ENCODE measurements around the gene AGAP1. TPM values are rescaled to one million over a fixed set of nuclear protein-coding genes. Genes with fewer than 3 reads are reported as not detected.

The AGAP1 gene
- total RNA-seq, 1 experiment from 2014 or later: 23.4 TPM

DNA sequence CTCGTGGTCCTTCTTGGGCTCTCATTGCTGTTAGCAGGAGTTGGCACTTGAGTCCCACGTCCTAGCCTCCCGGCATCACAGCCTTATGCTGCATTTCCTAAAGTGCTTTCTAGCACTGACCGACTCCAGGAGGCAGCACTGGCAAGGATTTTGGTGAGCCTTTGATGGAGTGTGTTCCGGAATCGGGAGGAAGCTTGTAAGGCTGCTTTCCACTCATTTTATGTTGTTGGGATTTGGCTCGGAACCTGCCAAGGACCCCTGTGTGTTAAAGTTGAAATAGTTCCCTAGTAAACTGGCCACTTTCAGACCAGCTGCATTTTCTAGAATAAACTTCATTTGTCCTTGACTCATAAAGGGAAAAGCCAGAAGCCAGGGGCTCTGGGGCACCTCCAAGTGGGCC, 88.9 kb downstream of the AGAP1 start:
- no peaks in the 10 kb centered on the region for H3K36me3 ChIP-seq
- H3K27ac ChIP-seq: no peak overlapping the region
- no peaks in the 10 kb centered on the region for H3K27me3 ChIP-seq (replicated peaks)
- H3K4me1 ChIP-seq (replicated peaks): peaks cover 10% of the 10 kb centered on the region
- H3K9me3 ChIP-seq (replicated peaks): no peaks in the 10 kb centered on the region
- H3K4me3 ChIP-seq: no peak overlapping the region
- no peak for DNase-seq (ENCODE audit: low read depth in 1 of 2, low spot score in 2 of 2)

GRCh38 chr2:235583144-235583543, 89.3 kb downstream of the AGAP1 start:
- no peak overlapping the region for H3K27ac ChIP-seq
- DNase-seq (ENCODE audit: low read depth in 1 of 2, low spot score in 2 of 2): no peak
- no peak overlapping the region for H3K4me3 ChIP-seq
- H3K9me3 ChIP-seq (replicated peaks): no peaks in the 10 kb centered on the region
- peaks cover 10% of the 10 kb centered on the region for H3K4me1 ChIP-seq (replicated peaks)
- no peaks in the 10 kb centered on the region for H3K36me3 ChIP-seq
- no peaks in the 10 kb centered on the region for H3K27me3 ChIP-seq (replicated peaks)

DNA sequence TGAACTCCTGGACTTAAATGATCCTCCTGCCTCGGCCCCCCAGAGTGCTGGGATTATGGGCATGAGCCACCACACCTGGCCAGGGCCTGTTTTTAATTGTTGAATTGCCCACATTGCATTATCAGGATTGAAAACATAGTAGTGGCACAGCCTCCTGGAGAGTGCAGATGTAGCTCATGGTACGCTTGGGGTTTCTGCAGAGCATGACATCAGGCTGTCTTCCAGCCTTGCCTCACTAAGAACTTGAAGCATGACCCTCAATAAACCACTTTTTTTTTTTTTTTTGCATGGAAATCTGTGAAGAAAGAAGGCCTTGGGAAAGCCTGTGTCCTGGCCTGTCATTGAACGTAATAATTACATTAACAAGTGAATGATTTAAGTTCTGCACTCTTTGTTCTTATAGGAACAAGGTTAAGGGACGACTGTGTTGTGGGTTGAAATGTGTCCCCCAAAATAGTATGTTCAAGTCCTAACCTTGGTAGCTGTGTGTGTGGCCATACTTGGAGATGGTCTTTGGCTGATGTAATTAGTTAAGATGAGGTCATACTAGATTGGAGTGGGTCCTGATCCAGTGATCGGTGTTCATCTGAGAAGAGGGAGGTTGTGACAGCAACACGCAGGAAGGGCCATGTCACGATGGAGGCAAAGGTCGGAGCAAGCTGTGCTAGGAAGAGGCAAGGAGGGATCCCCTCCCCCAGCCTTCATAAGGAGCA, 90.2 kb downstream of the AGAP1 start:
- H3K36me3 ChIP-seq: no peaks in the 10 kb centered on the region
- no peak overlapping the region for H3K4me3 ChIP-seq
- no peaks in the 10 kb centered on the region for H3K9me3 ChIP-seq (replicated peaks)
- no peak overlapping the region for H3K27ac ChIP-seq
- no peaks in the 10 kb centered on the region for H3K27me3 ChIP-seq (replicated peaks)
- H3K4me1 ChIP-seq (replicated peaks): peaks cover 10% of the 10 kb centered on the region
- no peak for DNase-seq (ENCODE audit: low read depth in 1 of 2, low spot score in 2 of 2)

DNA sequence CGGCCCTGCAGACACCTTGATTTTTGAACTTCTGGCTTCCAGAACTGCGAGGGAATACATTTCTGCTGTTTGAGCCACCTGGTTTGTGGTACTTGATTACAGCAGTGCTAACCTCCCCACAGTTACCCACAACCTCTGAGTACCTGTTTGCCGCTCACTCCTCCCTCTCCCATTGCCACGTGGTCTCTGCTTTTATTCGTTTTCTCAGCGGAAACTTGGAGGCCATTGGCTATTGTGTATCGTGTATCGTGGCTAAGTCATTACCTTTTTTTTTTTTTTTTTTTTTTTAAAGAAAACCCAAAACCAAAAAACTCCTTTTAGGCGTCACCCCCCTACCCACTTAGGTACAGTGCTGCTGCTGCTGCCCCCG, 90.8 kb downstream of the AGAP1 start:
- Histone ChIP-seq H3K4me1 (replicated peaks) (peaks cover 10% of the 10 kb centered on the region), H3K27ac (no peak overlapping the region), H3K9me3 (replicated peaks) (no peaks in the 10 kb centered on the region), H3K4me3 (no peak overlapping the region), H3K36me3 (no peaks in the 10 kb centered on the region), H3K27me3 (replicated peaks) (no peaks in the 10 kb centered on the region)
- DNase-seq (ENCODE audit: low read depth in 1 of 2, low spot score in 2 of 2): no peak

DNA sequence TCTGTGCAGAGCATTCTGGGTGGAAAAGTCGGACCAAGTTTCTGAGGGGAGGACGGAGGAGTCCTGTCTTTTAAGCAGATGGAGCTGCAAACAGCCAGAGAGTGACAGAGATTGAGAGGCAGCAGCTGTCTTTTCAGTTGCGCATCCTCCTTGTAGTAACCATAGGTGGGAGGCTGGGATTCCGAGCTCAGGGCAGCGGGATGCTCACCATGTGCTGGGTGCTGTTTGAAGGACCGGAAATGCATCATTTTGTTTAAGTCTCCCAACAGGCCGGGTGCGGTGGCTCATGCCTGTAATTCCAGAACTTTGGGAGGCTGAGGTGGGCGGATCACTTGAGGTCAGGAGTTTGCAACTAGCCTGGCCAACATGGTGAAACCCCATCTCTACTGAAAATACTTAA, 93.4 kb downstream of the AGAP1 start:
- Histone ChIP-seq H3K9me3 (replicated peaks) (no peaks in the 10 kb centered on the region; the same call in 1 of the 2 replicates), H3K27ac (no peak overlapping the region), H3K4me3 (no peak overlapping the region), H3K4me1 (replicated peaks) (peaks cover 13% of the 10 kb centered on the region), H3K27me3 (replicated peaks) (no peaks in the 10 kb centered on the region), H3K36me3 (no peaks in the 10 kb centered on the region)
- no peak for DNase-seq (ENCODE audit: low read depth in 1 of 2, low spot score in 2 of 2)

DNA sequence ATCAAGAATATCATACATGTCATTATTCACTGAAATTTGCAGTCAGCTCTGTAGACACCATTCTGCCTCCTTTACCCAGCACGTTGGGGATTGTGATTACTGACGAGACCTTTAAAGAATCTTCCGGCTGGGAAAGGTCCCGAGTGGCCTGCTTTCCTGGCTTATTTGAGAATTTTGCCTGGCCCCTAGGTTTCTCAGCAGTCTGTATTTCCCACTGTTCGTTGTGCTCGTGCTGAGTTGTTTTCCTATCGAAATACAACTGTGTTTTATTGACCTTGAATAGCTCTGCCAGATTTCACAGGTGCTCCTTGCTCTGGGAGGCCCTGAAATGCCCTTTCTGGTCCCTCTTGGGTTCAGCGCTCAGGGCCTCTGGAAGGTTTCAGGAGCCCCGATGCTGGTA, 94.9 kb downstream of the AGAP1 start:
- H3K4me1 ChIP-seq (replicated peaks): peaks cover 13% of the 10 kb centered on the region
- no peaks in the 10 kb centered on the region for H3K27me3 ChIP-seq (replicated peaks)
- no peaks in the 10 kb centered on the region; the same call in 1 of the 2 replicates for H3K9me3 ChIP-seq (replicated peaks)

GRCh38 chr2:235591231-235591730, 97.4 kb downstream of the AGAP1 start:
- no peaks in the 10 kb centered on the region; the same call in 1 of the 2 replicates for H3K9me3 ChIP-seq (replicated peaks)
- no peaks in the 10 kb centered on the region for H3K36me3 ChIP-seq
- DNase-seq (ENCODE audit: low read depth in 1 of 2, low spot score in 2 of 2): no peak
- no peaks in the 10 kb centered on the region for H3K27me3 ChIP-seq (replicated peaks)
- no peak overlapping the region for H3K4me3 ChIP-seq
- H3K27ac ChIP-seq: no peak overlapping the region
- H3K4me1 ChIP-seq (replicated peaks): peaks cover 26% of the 10 kb centered on the region

More for the DNA sequence above, 94.9 kb downstream of the AGAP1 start:
- Histone ChIP-seq H3K27ac (no peak overlapping the region), H3K36me3 (no peaks in the 10 kb centered on the region), H3K4me3 (no peak overlapping the region)
- DNase-seq (ENCODE audit: low read depth in 1 of 2, low spot score in 2 of 2): no peak

- DNase-seq (ENCODE audit: low read depth in 1 of 2, low spot score in 2 of 2): no peak
- no peaks in the 10 kb centered on the region for H3K36me3 ChIP-seq
- no peak overlapping the region for H3K4me3 ChIP-seq
- H3K4me1 ChIP-seq (replicated peaks): peaks cover 27% of the 10 kb centered on the region
- no peak overlapping the region for H3K27ac ChIP-seq
- no peaks in the 10 kb centered on the region for H3K27me3 ChIP-seq (replicated peaks)
- no peaks in the 10 kb centered on the region; the same call in 1 of the 2 replicates for H3K9me3 ChIP-seq (replicated peaks)
Measured at GRCh38 chr2:235591921-235592320, 98.1 kb downstream of the AGAP1 start.

GRCh38 chr2:235592430-235592829, 98.6 kb downstream of the AGAP1 start:
- H3K27me3 ChIP-seq (replicated peaks): no peaks in the 10 kb centered on the region
- no peak for DNase-seq (ENCODE audit: low read depth in 1 of 2, low spot score in 2 of 2)

DNA sequence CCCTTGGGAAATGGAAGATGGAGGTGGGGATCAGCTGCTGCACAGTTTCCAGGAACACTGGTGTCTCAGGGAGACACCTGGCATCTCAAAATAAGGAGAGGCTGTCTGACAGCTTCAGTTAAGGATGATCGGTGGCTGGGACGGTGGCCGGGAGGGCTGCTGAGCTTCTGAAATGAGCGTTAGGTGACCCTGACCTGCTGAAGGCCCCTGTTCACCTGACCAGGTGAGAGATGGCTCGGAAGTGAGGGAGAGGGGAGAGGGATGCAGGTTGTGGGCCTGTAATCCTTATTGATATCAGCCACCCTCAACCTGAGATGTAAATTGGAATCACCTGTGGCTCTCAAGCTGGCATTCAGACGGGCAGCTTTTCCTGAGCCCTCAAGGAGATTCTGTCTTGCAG, 99.0 kb downstream of the AGAP1 start:
- Histone ChIP-seq H3K27me3 (replicated peaks) (no peaks in the 10 kb centered on the region), H3K27ac (no peak overlapping the region), H3K9me3 (replicated peaks) (no peaks in the 10 kb centered on the region; the same call in 1 of the 2 replicates), H3K4me1 (replicated peaks) (peaks cover 29% of the 10 kb centered on the region), H3K4me3 (no peak overlapping the region), H3K36me3 (no peaks in the 10 kb centered on the region)
- DNase-seq (ENCODE audit: low read depth in 1 of 2, low spot score in 2 of 2): no peak

More at GRCh38 chr2:235592430-235592829, 98.6 kb downstream of the AGAP1 start:
- peaks cover 28% of the 10 kb centered on the region for H3K4me1 ChIP-seq (replicated peaks)
- H3K4me3 ChIP-seq: no peak overlapping the region
- no peak overlapping the region for H3K27ac ChIP-seq
- H3K9me3 ChIP-seq (replicated peaks): no peaks in the 10 kb centered on the region; the same call in 1 of the 2 replicates
- H3K36me3 ChIP-seq: no peaks in the 10 kb centered on the region

DNA sequence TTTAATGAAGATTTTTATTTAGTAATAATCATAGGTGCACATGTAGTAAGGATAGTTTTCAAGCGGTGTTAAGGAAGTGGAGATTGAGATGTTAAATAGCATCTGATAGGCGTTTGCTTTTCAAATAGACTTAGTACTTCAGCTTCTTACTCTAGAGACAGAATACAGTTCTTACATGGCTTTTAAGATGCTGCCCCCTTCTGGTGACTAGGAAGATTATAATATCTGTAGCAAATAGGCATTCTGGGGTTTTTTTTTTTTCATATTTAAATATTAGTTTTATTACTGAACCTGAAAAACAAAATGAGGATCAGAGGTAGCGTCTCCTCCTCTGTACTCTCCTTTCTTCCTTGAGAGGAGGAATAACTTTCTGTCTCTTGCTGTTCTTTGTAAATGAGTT, 100.2 kb downstream of the AGAP1 start:
- Histone ChIP-seq H3K36me3 (no peaks in the 10 kb centered on the region), H3K9me3 (replicated peaks) (no peaks in the 10 kb centered on the region; the same call in 1 of the 2 replicates), H3K27ac (no peak overlapping the region), H3K4me1 (replicated peaks) (peaks cover 37% of the 10 kb centered on the region), H3K27me3 (replicated peaks) (no peaks in the 10 kb centered on the region), H3K4me3 (no peak overlapping the region)
- peak in 1 of 2 experiments; percentile 42 for DNase-seq (ENCODE audit: low read depth in 1 of 2, low spot score in 2 of 2)

- DNase-seq (ENCODE audit: low read depth in 1 of 2, low spot score in 2 of 2): no peak
- no peak overlapping the region for H3K4me3 ChIP-seq
- H3K4me1 ChIP-seq (replicated peaks): peaks cover 46% of the 10 kb centered on the region
- H3K9me3 ChIP-seq (replicated peaks): no peaks in the 10 kb centered on the region; the same call in 1 of the 2 replicates
- H3K27me3 ChIP-seq (replicated peaks): no peaks in the 10 kb centered on the region
- no peaks in the 10 kb centered on the region for H3K36me3 ChIP-seq
- no peak overlapping the region for H3K27ac ChIP-seq
Measured at GRCh38 chr2:235594964-235595363, 101.1 kb downstream of the AGAP1 start.

GRCh38 chr2:235595422-235596010, 101.7 kb downstream of the AGAP1 start:
- Histone ChIP-seq H3K27me3 (replicated peaks) (no peaks in the 10 kb centered on the region), H3K36me3 (no peaks in the 10 kb centered on the region), H3K4me3 (no peak overlapping the region), H3K27ac (no peak overlapping the region), H3K9me3 (replicated peaks) (no peaks in the 10 kb centered on the region; the same call in 1 of the 2 replicates), H3K4me1 (replicated peaks) (peaks cover 50% of the 10 kb centered on the region)
- peak; percentile 66 to 72 for DNase-seq (ENCODE audit: low read depth in 1 of 2, low spot score in 2 of 2)

GRCh38 chr2:235596272-235596671, 102.4 kb downstream of the AGAP1 start:
- Histone ChIP-seq H3K27ac (peak overlapping the region; percentile 18; the same call in 1 of the 2 replicates), H3K27me3 (replicated peaks) (no peaks in the 10 kb centered on the region), H3K4me1 (replicated peaks) (peaks cover 50% of the 10 kb centered on the region), H3K9me3 (replicated peaks) (no peaks in the 10 kb centered on the region; the same call in 1 of the 2 replicates), H3K4me3 (no peak overlapping the region), H3K36me3 (no peaks in the 10 kb centered on the region)
- DNase-seq (ENCODE audit: low read depth in 1 of 2, low spot score in 2 of 2): no peak
